DMS79 (cell line): ENCODE data around the gene CLEC7A.
A peak's percentile ranks its signal among the peaks of the same experiment; 100 is the strongest.

Source experiments
- DNase-seq: peaks from one replicate; lab custom pipeline; 2025; lab: John Stamatoyannopoulos, UW

Gene CLEC7A

DNA sequence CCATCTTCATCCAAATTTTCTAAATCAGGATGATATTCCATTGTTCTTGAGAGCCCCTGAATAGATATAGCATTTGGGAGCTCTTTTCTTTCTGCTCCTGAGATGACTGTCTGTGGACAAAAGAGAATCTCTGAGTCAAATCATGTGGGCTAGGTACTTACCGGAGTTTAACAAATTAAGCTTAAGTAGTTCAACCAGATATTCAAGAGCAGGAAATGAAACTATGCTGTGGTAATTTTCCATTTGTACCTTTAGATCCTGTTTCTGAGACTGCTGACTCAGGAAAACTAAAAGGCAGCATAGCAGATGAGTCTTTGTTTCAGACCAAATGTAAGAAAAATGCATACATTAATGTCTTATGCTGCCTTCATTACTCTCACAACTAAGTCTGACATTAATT, at the start of gene CLEC7A:
CLEC7A (minus strand) TSS at position 158 of the 400 bp plus-strand sequence; CDS start at position 41, 117 bp downstream.
- DNase-seq, result no peak

- no peak for DNase-seq
These were observed 49.8 kb upstream of the CLEC7A start for GRCh38 chr12:10179776-10180181.

DNA sequence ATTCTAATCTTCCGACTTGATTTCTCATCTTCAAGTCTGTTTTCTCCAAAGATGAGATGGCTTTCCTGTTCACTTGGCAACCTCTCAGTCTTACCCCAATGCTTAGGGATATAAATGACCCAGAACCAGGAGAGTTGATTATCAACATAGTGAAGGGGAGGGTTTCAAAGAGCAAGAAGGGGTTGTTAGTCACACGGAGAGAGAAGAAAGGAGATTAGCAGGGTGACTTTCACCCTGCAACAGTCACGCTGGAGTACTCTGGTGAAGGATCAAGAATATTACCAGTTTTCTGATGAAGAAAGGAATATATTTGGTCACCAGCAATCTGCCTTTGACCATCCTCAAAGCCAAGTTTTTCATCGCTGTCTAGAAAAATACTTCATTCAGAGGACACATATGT, 48.8 kb upstream of the CLEC7A start, which contains the start of gene TMEM52B:
TMEM52B (plus strand) TSS at position 212 of the 400 bp plus-strand sequence. CDS start 543 bp downstream, outside the sequence.
- DNase-seq, result no peak

DNA sequence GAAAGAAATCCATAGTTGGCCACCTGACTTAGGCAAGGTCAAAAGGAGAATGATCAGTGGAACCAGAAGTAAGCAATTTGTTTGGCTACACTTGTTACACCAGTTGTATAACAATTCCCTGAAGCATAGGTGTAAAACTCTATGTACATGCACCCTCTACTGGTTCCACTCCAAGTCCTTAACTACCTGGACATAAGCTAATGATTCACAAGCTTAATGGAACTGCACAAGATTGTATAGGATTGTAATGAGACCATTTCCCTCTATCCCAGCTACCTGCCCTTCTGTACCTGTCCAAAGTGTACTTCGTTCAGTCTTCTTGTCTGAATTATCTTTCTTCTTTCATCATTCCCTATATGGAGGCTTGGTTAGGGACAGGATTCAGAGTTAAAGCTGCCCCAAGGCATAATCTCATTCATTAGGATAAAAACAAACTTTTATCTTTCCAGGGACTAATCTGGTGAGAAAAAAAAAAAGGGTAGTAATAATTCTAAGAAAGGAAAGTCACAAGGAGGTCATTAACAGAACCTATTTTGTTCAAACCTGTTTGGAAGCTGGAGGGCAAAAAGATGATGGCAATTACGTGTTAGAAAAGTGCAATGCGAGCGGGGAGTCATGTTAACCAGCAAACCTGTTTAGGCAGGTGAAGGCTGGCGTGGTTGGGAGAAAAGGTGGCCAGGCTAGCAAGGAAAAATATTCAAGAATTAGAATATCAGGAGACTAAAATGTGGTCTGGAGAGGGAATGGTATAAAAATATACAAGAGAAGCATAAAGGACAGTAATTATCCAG, 46.0 kb upstream of the CLEC7A start:
- no peak for DNase-seq

- DNase-seq, result no peak
These were observed 45.1 kb upstream of the CLEC7A start for GRCh38 chr12:10174986-10175614.

GRCh38 chr12:10171973-10172728, 42.2 kb upstream of the CLEC7A start, which contains the start of gene OLR1:
Gene OLR1 (minus strand): TSS chr12:10172132. CDS start chr12:10172077, 55 bp downstream.
- DNase-seq, result no peak

DNA sequence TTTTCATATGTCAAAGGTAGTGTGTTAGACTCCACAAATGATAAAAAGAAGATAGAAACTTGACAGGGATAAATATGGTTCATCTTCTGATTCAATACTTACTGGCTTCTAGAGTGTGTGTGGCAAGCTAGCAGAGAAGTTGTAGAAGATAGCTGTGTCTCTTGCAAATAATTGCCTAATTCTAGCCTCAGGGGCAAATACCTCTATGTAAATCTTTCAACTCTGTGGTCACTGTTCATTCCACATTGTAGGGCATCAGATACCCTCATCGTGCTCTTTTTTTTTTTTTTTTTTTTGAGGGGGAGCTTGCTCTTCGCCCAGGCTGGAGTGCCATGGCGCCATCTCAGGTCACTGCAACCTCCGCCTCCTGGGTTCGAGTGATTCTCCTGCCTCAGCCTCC, 40.2 kb upstream of the CLEC7A start:
- DNase-seq, result no peak

DNA sequence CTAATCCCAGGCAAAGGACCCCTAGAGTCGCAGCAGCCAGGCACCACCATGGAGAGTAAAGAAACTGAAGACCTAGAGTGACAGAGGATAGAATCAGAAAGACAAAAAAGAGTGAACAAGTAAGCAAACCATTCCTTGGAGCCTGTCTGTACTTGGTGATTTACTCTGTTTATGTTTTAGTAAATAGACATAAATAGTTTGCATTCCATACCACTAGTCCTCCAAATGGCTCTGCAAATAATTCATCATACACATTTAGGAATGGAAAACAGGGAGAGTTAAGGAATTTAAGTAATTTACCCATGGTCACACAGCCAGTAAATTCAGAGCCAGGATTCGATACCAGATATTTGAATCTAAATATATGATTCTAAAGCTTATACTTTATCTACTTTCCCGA, 39.1 kb upstream of the CLEC7A start:
- no peak for DNase-seq

DNA sequence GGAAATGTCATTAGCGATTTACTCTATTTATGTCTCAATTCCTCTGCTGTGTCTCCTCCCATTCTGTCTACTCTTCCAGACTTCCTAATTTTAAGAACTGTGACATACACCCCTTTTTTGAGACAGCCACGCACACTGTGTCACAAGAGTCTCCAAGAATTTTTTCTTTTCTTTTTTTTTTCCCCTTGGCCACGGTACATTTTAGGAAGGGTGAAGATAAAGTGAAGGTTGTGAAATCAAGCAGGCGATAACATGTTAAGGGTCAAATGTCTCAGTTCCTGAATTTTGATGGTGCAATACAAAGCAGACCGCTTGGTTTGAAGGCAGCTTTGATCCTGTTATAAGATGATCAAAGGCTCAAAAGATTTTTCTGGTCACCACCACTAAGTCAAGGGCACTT, 37.6 kb upstream of the CLEC7A start:
- no peak for DNase-seq

- no peak for DNase-seq
These were observed 35.4 kb upstream of the CLEC7A start for GRCh38 chr12:10165421-10165820.

GRCh38 chr12:10163084-10163483, 33.1 kb upstream of the CLEC7A start:
- DNase-seq, result no peak

- no peak for DNase-seq
These were observed 30.8 kb upstream of the CLEC7A start for GRCh38 chr12:10160617-10161385.

- no peak for DNase-seq
These were observed 29.3 kb upstream of the CLEC7A start for GRCh38 chr12:10159280-10159679.

DNA sequence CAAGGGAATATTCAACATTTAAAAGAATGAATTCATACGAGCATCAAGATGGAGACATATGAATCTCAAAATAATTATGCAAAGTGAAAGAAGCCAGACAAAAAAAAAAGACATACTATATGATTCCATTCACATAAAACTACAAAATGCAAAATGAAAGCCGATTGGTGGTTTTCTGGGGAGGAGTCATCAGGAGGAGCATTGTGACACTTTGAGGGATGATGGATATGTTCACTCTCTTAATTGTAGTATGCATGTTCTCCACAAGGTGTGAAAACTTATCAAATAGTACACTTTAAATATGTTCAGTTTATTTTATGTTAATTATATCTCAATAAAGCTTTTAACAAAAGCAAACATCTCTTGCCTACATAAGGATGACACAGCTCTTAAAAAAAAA, 28.4 kb upstream of the CLEC7A start:
- DNase-seq, result no peak

- no peak for DNase-seq
These were observed 26.0 kb upstream of the CLEC7A start for GRCh38 chr12:10155966-10156365.

DNA sequence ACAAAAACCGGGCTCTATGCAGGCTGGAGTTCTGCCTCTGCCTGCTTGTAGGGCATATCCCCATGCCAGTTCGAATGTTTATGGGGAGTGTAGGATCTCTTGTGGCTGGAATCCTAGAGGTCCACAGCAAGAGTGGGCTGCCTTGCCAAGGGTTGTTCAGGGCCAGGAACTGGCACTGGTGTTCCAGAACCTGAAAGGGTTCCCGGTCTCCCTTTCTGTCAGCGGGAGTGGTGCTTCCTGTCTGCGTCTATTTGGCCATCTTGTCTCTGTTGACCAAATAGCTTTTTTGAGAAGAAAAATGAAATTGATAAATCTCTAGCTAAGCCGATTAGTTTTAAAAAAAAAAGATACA, 24.1 kb upstream of the CLEC7A start:
- no peak for DNase-seq

- DNase-seq, result peak; percentile 12
These were observed 23.5 kb upstream of the CLEC7A start for GRCh38 chr12:10153271-10154144.

- no peak for DNase-seq
These were observed 21.6 kb upstream of the CLEC7A start for GRCh38 chr12:10151621-10152020.

DNA sequence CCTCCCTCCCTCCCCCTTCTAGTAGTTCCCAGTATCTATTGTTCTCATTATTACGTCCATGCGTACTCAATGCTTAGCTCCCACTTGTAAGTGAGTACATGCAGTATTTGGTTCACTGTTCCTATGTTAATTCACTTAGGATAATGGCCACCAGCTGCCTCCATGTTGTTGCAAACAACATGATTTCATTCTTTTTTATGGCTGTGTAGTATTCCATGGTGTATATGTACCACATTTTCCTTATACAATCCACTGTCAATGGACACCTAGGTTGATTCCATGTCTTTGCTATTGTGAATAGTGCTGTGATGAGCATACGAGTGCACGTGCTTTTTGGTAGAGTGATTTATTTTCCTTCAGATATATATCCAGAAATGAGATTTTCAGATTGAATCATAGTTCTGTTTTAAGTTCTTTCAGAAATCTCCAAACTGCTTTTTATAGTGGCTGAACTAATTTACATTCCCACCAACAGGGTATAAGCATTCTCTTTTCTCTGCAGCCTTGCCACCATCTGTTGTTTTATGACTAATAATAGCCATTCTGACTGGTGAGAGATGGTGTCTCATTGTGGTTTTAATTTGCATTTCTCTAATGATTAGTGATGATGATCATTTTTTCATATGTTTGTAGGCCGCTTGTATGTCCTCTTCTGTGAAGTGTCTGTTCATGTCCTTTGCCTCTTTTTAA, 17.9 kb upstream of the CLEC7A start:
- DNase-seq, result no peak

- no peak for DNase-seq
These were observed 13.1 kb upstream of the CLEC7A start for GRCh38 chr12:10142976-10143589.
